Measurements from ENCODE around the gene LHPP. TPM values are rescaled to one million over a fixed set of nuclear protein-coding genes. Genes with fewer than 3 reads are reported as not detected.
A peak's percentile ranks its signal among the peaks of the same experiment; 100 is the strongest.

Gene LHPP
- total RNA-seq, 4 donors from 2014 or later: 20.3 to 116 (median 22.4) TPM

DNA sequence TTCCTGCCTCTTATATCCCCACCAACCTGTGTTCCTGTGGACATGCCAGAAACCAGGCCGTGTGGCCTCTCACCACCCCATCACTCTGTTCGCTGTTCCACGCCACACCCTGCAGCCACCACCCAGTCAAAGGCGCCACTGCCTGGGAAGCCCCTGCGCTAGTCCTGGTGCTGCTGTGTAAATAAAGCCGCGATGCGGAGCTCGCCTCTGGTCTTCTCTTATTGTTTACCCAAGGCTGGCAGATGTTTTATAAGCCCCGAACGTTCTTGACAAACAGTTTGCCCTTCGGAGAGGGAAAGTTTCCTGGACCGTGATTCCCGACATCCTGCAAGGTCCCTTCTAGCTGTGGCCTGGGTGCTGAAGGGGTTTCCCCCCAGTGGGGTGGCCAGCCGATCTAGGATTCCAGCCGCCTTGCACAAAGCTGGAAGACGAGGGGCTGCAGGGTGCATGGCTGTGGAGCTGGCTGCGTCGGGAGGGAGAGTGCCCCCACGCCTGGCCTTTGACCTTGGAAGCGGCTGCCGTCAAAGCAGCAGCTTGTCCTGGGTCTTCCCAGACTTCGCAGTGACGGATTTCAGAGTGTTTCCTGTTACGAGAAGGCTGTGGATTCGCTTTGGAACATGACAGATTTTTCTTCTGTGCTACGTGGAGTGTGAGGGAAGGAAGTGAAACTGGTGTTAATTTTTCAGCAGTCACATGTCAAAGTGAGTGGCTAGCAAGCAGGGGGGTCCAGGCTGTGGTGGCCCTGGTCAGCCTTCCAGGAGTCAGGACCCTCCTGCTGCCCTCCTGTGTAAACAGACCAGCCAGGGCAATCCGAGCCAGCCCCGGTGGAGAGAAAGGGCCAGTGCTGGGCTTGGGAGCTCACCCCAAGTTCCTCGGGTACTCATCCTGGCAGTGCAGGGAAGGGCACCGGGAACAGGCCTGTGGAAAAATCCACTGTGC is 61.6 kb downstream of the LHPP start:
- Histone ChIP-seq H3K4me3 (peak overlapping the region in 2 of 4 donors; percentile 9 to 26), H3K27ac (peak overlapping the region; percentile 60 to 84 (median 65)), H3K9me3 (no peaks in the 10 kb centered on the region), H3K36me3 (no peaks in the 10 kb centered on the region), H3K4me1 (peaks cover 15 to 38% (median 26%) of the 10 kb centered on the region in 4 donors), H3K27me3 (no peaks in the 10 kb centered on the region)
- in situ Hi-C loops (cut with MboI; ENCODE audit: low pct_ligation_motif_present in 1 of 4, low pct_unique_long_range_greater_than_20kb in 1 of 4, low sequenced_read_pairs in 3 of 4) (no loop called here), intact Hi-C loops (cut with DNase I; ENCODE audit: low total_unique reads) (no loop called here)
- DNase-seq: peak; percentile 51
- TF ChIP-seq CTCF (IDR thresholded peaks at IDR 0.05): no peak
- peak in 1 of 3 donors; percentile 9 for TF ChIP-seq POLR2AphosphoS5 (IDR thresholded peaks at IDR 0.05)
- TF ChIP-seq EP300 (IDR thresholded peaks at IDR 0.05; ENCODE audit: low read depth): peak; percentile 79
- no peak for TF ChIP-seq POLR2A (IDR thresholded peaks at IDR 0.05)
- WGBS, 2 donors (ENCODE audit: low coverage in 1 of 2): 20 to 25% methylated on average over 3 to 30 of the region's 31 CpGs

GRCh38 chr10:124523901-124524300 is 62.3 kb downstream of the LHPP start:
- TF ChIP-seq POLR2AphosphoS5 (IDR thresholded peaks at IDR 0.05): no peak
- TF ChIP-seq POLR2A (IDR thresholded peaks at IDR 0.05): no peak
- TF ChIP-seq EP300 (IDR thresholded peaks at IDR 0.05; ENCODE audit: low read depth): no peak
- no peak for TF ChIP-seq CTCF (IDR thresholded peaks at IDR 0.05)
- H3K4me1 ChIP-seq: peaks cover 15 to 38% (median 26%) of the 10 kb centered on the region in 4 donors
- no peaks in the 10 kb centered on the region for H3K36me3 ChIP-seq
- in situ Hi-C loops (cut with MboI; ENCODE audit: low pct_ligation_motif_present in 1 of 4, low pct_unique_long_range_greater_than_20kb in 1 of 4, low sequenced_read_pairs in 3 of 4) (no loop called here), intact Hi-C loops (cut with DNase I; ENCODE audit: low total_unique reads) (no loop called here)
- H3K27me3 ChIP-seq: no peaks in the 10 kb centered on the region
- no peaks in the 10 kb centered on the region for H3K9me3 ChIP-seq
- DNase-seq: no peak
- H3K27ac ChIP-seq: peak overlapping the region; percentile 60 to 84 (median 65)
- WGBS, 2 donors (ENCODE audit: low coverage in 1 of 2): 53 to 66% methylated on average over 3 to 5 of the region's 5 CpGs
- H3K4me3 ChIP-seq: no peak overlapping the region

DNA sequence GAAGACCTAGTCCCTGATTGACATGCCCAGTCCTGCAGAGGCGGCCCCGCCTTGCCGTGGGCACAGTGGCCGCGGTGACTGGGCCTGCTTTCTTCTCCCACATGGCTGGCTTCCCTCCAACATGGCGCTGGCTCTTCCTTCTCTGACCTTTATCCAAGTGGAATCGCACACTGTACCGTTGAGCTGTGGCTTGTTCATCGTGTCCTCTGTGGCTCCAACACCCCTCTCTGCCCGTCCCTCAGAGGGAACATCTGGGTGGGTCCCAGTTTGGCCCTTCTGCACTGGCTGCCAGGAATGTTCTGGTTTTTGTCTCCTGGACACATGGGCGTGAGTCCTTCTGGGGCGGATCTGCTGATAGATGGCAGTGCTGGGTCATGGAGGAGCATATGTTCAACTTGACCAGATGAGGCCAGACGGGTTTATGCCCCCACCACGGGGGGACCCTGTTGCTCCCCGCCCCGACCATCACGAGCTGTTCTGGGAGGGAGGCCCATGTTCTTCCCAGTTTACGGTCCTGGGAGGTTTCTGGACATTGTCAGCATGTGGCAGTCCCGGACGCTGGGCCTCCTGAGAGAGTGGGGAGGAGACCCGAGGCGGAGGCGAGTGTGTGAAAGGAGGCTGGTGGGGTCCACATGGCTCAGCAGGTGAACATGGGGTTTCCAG is 63.5 kb downstream of the LHPP start:
- Histone ChIP-seq H3K27ac (peak overlapping the region; percentile 47 to 84 (median 58)), H3K9me3 (no peaks in the 10 kb centered on the region)
- TF ChIP-seq EP300 (IDR thresholded peaks at IDR 0.05; ENCODE audit: low read depth) (peak; percentile 67), POLR2AphosphoS5 (IDR thresholded peaks at IDR 0.05) (peak; percentile 79 to 91 (median 79)), CTCF (IDR thresholded peaks at IDR 0.05) (no peak)

More for the DNA sequence above, 63.5 kb downstream of the LHPP start:
- WGBS, 2 donors (ENCODE audit: low coverage in 1 of 2): 65% methylated on average over 23 of the region's 23 CpGs; no CpG with 5 or more reads in 1 of the 2 donors
- Histone ChIP-seq H3K4me3 (no peak overlapping the region), H3K27me3 (no peaks in the 10 kb centered on the region), H3K4me1 (peaks cover 15 to 43% (median 26%) of the 10 kb centered on the region in 4 donors), H3K36me3 (no peaks in the 10 kb centered on the region)
- in situ Hi-C loops (cut with MboI; ENCODE audit: low pct_ligation_motif_present in 1 of 4, low pct_unique_long_range_greater_than_20kb in 1 of 4, low sequenced_read_pairs in 3 of 4) (loop anchor here in 2 of 4 donors (25.0 kb wide), 1 partner anchor 312 kb away; no protein-coding TSS in a partner anchor), intact Hi-C loops (cut with DNase I; ENCODE audit: low total_unique reads) (no loop called here)
- peak; percentile 38 for DNase-seq

Data from transverse colon (tissue), 4 donors.